NAMALWA (cell line): ENCODE results near the gene DNAI1.

Experiments
- DNase-seq: peaks from one replicate; pipeline ENCODE4 v3.0.0-alpha.2; 2015; ENCODE audit warnings: low spot score

DNAI1 gene

GRCh38 chr9:34545497-34545896 is 86.9 kb downstream of the DNAI1 start:
- no peak for DNase-seq

- no peak for DNase-seq
Measured at GRCh38 chr9:34546102-34546833, 87.7 kb downstream of the DNAI1 start.

- DNase-seq, result peak; percentile 79
Measured at GRCh38 chr9:34546834-34547827, 88.5 kb downstream of the DNAI1 start.

GRCh38 chr9:34547960-34548611 is 89.5 kb downstream of the DNAI1 start:
- DNase-seq, result peak; percentile 43

GRCh38 chr9:34549407-34549732 is 90.8 kb downstream of the DNAI1 start:
- DNase-seq, result no peak

- DNase-seq, result no peak
Measured at GRCh38 chr9:34550016-34550680, 91.5 kb downstream of the DNAI1 start.

GRCh38 chr9:34550681-34551270 is 92.2 kb downstream of the DNAI1 start:
- DNase-seq, result no peak

- DNase-seq, result no peak
Measured at GRCh38 chr9:34551751-34552605, 93.4 kb downstream of the DNAI1 start.

GRCh38 chr9:34552606-34552981 is 94.0 kb downstream of the DNAI1 start:
- no peak for DNase-seq

GRCh38 chr9:34552986-34553385 is 94.4 kb downstream of the DNAI1 start:
- no peak for DNase-seq

GRCh38 chr9:34553511-34554021 is 95.0 kb downstream of the DNAI1 start:
- DNase-seq, result no peak

GRCh38 chr9:34554211-34555001 is 95.8 kb downstream of the DNAI1 start:
- no peak for DNase-seq

GRCh38 chr9:34555002-34555348 is 96.4 kb downstream of the DNAI1 start:
- no peak for DNase-seq

GRCh38 chr9:34555500-34555899 is 96.9 kb downstream of the DNAI1 start:
- DNase-seq, result no peak

GRCh38 chr9:34555936-34556525 is 97.4 kb downstream of the DNAI1 start:
- no peak for DNase-seq

- no peak for DNase-seq
Measured at GRCh38 chr9:34556949-34557348, 98.3 kb downstream of the DNAI1 start.

- no peak for DNase-seq
Measured at GRCh38 chr9:34557426-34558321, 99.1 kb downstream of the DNAI1 start.

GRCh38 chr9:34558364-34558763 is 99.8 kb downstream of the DNAI1 start:
- DNase-seq, result no peak
